ENCODE measurements around the gene CCDC85A. TPM values are rescaled to one million over a fixed set of nuclear protein-coding genes. Genes with fewer than 3 reads are reported as not detected.

Gene CCDC85A
- total and polyA plus RNA-seq, 2 experiments from 2014 or later = 2.5 to 3.3 TPM

GRCh38 chr2:56227811-56228210 lies 44.0 kb downstream of the CCDC85A start:
- no peak overlapping the region for H3K27ac ChIP-seq
- H3K4me1 ChIP-seq (ENCODE audit: insufficient read depth) = no peaks in the 10 kb centered on the region
- H3K4me2 ChIP-seq = no peak overlapping the region
- no peaks in the 10 kb centered on the region for H3K9me2 ChIP-seq (replicated peaks; ENCODE audit: insufficient read depth)
- H2AFZ ChIP-seq = no peak overlapping the region
- no peaks in the 10 kb centered on the region for H4K20me1 ChIP-seq (ENCODE audit: insufficient read depth, poor library complexity, severe bottlenecking)
- 100% methylated on average over 1 of the region's 1 CpG for WGBS (ENCODE audit: low lambda C conversion rate, missing lambda C conversion rate)
- H3K4me3 ChIP-seq = no peak overlapping the region
- H3K9me3 ChIP-seq (ENCODE audit: low read depth) = no peaks in the 10 kb centered on the region
- no peaks in the 10 kb centered on the region for H3K79me2 ChIP-seq
- no peak for DNase-seq (ENCODE audit: low spot score)
- no peaks in the 10 kb centered on the region for H3K36me3 ChIP-seq (replicated peaks; ENCODE audit: insufficient read depth, low read depth)
- no peak for TF ChIP-seq EZH2phosphoT487 (IDR thresholded peaks at IDR 0.05; ENCODE audit: low read depth, severe bottlenecking, unreplicated experiment)
- no peak for TF ChIP-seq EZH2 (IDR thresholded peaks at IDR 0.05; ENCODE audit: borderline replicate concordance)
- TF ChIP-seq CTCF (IDR thresholded peaks at IDR 0.05; ENCODE audit: poor library complexity) = no peak
- H3K27me3 ChIP-seq = no peaks in the 10 kb centered on the region

- TF ChIP-seq EZH2 (IDR thresholded peaks at IDR 0.05; ENCODE audit: borderline replicate concordance) (no peak), CTCF (IDR thresholded peaks at IDR 0.05; ENCODE audit: poor library complexity) (no peak), EZH2phosphoT487 (IDR thresholded peaks at IDR 0.05; ENCODE audit: low read depth, severe bottlenecking, unreplicated experiment) (no peak)
- Histone ChIP-seq H3K27ac (no peak overlapping the region), H3K4me1 (ENCODE audit: insufficient read depth) (no peaks in the 10 kb centered on the region), H3K27me3 (no peaks in the 10 kb centered on the region), H3K9me2 (replicated peaks; ENCODE audit: insufficient read depth) (no peaks in the 10 kb centered on the region), H3K9me3 (ENCODE audit: low read depth) (no peaks in the 10 kb centered on the region), H4K20me1 (ENCODE audit: insufficient read depth, poor library complexity, severe bottlenecking) (no peaks in the 10 kb centered on the region), H3K4me3 (no peak overlapping the region), H3K36me3 (replicated peaks; ENCODE audit: insufficient read depth, low read depth) (no peaks in the 10 kb centered on the region), H3K4me2 (no peak overlapping the region), H2AFZ (no peak overlapping the region), H3K79me2 (no peaks in the 10 kb centered on the region)
- DNase-seq (ENCODE audit: low spot score) = no peak
- 84% methylated on average over 6 of the region's 6 CpGs for WGBS (ENCODE audit: low lambda C conversion rate, missing lambda C conversion rate)
Measured at GRCh38 chr2:56229397-56230060, 45.7 kb downstream of the CCDC85A start.

GRCh38 chr2:56230156-56230555 lies 46.4 kb downstream of the CCDC85A start:
- TF ChIP-seq EZH2 (IDR thresholded peaks at IDR 0.05; ENCODE audit: borderline replicate concordance) (no peak), CTCF (IDR thresholded peaks at IDR 0.05; ENCODE audit: poor library complexity) (no peak), EZH2phosphoT487 (IDR thresholded peaks at IDR 0.05; ENCODE audit: low read depth, severe bottlenecking, unreplicated experiment) (no peak)
- 66% methylated on average over 2 of the region's 2 CpGs for WGBS (ENCODE audit: low lambda C conversion rate, missing lambda C conversion rate)
- H3K4me1 ChIP-seq (ENCODE audit: insufficient read depth) = no peaks in the 10 kb centered on the region
- H3K9me3 ChIP-seq (ENCODE audit: low read depth) = no peaks in the 10 kb centered on the region
- no peaks in the 10 kb centered on the region for H3K27me3 ChIP-seq
- H2AFZ ChIP-seq = no peak overlapping the region
- no peaks in the 10 kb centered on the region for H3K79me2 ChIP-seq
- H3K4me2 ChIP-seq = no peak overlapping the region
- H3K36me3 ChIP-seq (replicated peaks; ENCODE audit: insufficient read depth, low read depth) = no peaks in the 10 kb centered on the region
- H4K20me1 ChIP-seq (ENCODE audit: insufficient read depth, poor library complexity, severe bottlenecking) = no peaks in the 10 kb centered on the region
- no peaks in the 10 kb centered on the region for H3K9me2 ChIP-seq (replicated peaks; ENCODE audit: insufficient read depth)
- H3K4me3 ChIP-seq = no peak overlapping the region
- no peak for DNase-seq (ENCODE audit: low spot score)
- no peak overlapping the region for H3K27ac ChIP-seq
